OCI-LY7 (cell line): ENCODE data around the gene CTRB1. TPM values are rescaled to one million over a fixed set of nuclear protein-coding genes. Genes with fewer than 3 reads are reported as not detected.

ENCODE experiments used
- BruUV-seq: library from RNA; stranded (reverse); fragments of 400-500 nt; replicated peaks from 2 replicates; lab custom pipeline; 2021; lab: Mats Ljungman, UMichigan
- CTCF ChIA-PET: fragments of 300-600 bp; sonication (Branson Sonifier 250); formaldehyde crosslinking; loops from one replicate; lab custom pipeline; 2022; ENCODE audit warnings: antibody characterized with exemption; ENCODE audit not compliant: unreplicated experiment; lab: Charles Lee
- POLR2A ChIA-PET: fragments of 300-600 bp; sonication (Branson Sonifier 250); formaldehyde crosslinking; loops from one replicate; lab custom pipeline; 2022; ENCODE audit warnings: antibody characterized with exemption; lab: Charles Lee
- DNase-seq: peaks from one replicate; pipeline ENCODE4 v3.0.0-alpha.2; 2015; ENCODE audit warnings: low spot score
- H2AFZ ChIP-seq: fragments of 200-600 bp; sonication (generic), shearing (Covaris generic); 2 replicates; pipeline ENCODE4 v1.6.1; 2014; ENCODE audit warnings: mild to moderate bottlenecking, antibody characterized with exemption, low read length, moderate library complexity
- H3K27ac ChIP-seq: fragments of 200-600 bp; sonication (generic); 2 replicates; pipeline ENCODE4 v1.5.1; 2014; ENCODE audit warnings: mixed run types, low read depth, mild to moderate bottlenecking, moderate library complexity, low read length, inconsistent platforms; ENCODE audit not compliant: poor library complexity, severe bottlenecking
- H3K36me3 ChIP-seq: fragments of 200-600 bp; sonication (generic); 2 replicates; pipeline ENCODE4 v1.6.1; 2014; ENCODE audit warnings: mild to moderate bottlenecking, antibody characterized with exemption, low read length, moderate library complexity, mixed read lengths; ENCODE audit not compliant: insufficient read depth
- H3K4me1 ChIP-seq: fragments of 200-600 bp; sonication (generic); 2 replicates; pipeline ENCODE4 v1.5.1; 2014; ENCODE audit warnings: mild to moderate bottlenecking, low read length; ENCODE audit not compliant: insufficient read depth, poor library complexity, severe bottlenecking
- H3K4me2 ChIP-seq: fragments of 200-600 bp; sonication (generic); 2 replicates; pipeline ENCODE4 v1.6.1; 2014; ENCODE audit warnings: mild to moderate bottlenecking, low read length
- H3K4me3 ChIP-seq: fragments of 200-600 bp; sonication (generic); 2 replicates; pipeline ENCODE4 v1.5.1; 2014; ENCODE audit warnings: mild to moderate bottlenecking, low read depth, low read length; ENCODE audit not compliant: poor library complexity, severe bottlenecking
- H3K79me2 ChIP-seq: fragments of 200-600 bp; sonication (generic); 2 replicates; pipeline ENCODE4 v1.6.1; 2016; ENCODE audit warnings: low read depth, mild to moderate bottlenecking, low read length, moderate library complexity, mixed read lengths; ENCODE audit not compliant: insufficient read depth
- H3K9me2 ChIP-seq: fragments of 200-600 bp; sonication (generic); 2 replicates; pipeline ENCODE4 v1.6.1; 2016; ENCODE audit warnings: mild to moderate bottlenecking, low read length, mixed read lengths; ENCODE audit not compliant: insufficient read depth
- H3K9me3 ChIP-seq: fragments of 200-600 bp; sonication (generic); 2 replicates; pipeline ENCODE4 v1.6.1; 2014; ENCODE audit warnings: mild to moderate bottlenecking, mixed run types, low read length, mixed read lengths
- H4K20me1 ChIP-seq: fragments of 200-600 bp; sonication (generic); 2 replicates; pipeline ENCODE4 v1.6.1; 2014; ENCODE audit warnings: mild to moderate bottlenecking, antibody characterized with exemption, low read length, moderate library complexity, mixed read lengths; ENCODE audit not compliant: insufficient read depth
- EZH2phosphoT487 ChIP-seq: fragments of 200-600 bp; sonication (generic); IDR thresholded peaks from 2 replicates; pipeline ENCODE4 v1.6.1; 2018; ENCODE audit warnings: low read depth, borderline replicate concordance, mild to moderate bottlenecking, mixed run types, antibody characterized with exemption, low read length, moderate library complexity, mixed read lengths
- intact Hi-C: fragments of 100-400 bp; cut with micrococcal nuclease; formaldehyde crosslinking; loops from one replicate; pipeline ENCODE4 v1.10.0; 2022; ENCODE audit not compliant: unreplicated experiment
- total RNA-seq, 2 experiments: library from RNA; depleted of rRNA in 1 of 2; stranded (reverse); fragments of >200 nt in 1 of 2; shearing (Covaris generic) in 1 of 2; gene quantifications; 2 replicates each; pipeline ENCODE4 v1.2.3, GENCODE V29; 2014 to 2022
- TF ChIP-seq, protein P1 (sequence below): fragments of 200-600 bp; sonication (generic); conservative IDR thresholded peaks from 2 replicates; pipeline ENCODE4 v1.5.1; 2014; ENCODE audit warnings: mild to moderate bottlenecking, antibody characterized with exemption, low read length, moderate library complexity, mixed read lengths

The CTRB1 gene
- total RNA-seq, 2 experiments from 2014 or later = not detected

DNA sequence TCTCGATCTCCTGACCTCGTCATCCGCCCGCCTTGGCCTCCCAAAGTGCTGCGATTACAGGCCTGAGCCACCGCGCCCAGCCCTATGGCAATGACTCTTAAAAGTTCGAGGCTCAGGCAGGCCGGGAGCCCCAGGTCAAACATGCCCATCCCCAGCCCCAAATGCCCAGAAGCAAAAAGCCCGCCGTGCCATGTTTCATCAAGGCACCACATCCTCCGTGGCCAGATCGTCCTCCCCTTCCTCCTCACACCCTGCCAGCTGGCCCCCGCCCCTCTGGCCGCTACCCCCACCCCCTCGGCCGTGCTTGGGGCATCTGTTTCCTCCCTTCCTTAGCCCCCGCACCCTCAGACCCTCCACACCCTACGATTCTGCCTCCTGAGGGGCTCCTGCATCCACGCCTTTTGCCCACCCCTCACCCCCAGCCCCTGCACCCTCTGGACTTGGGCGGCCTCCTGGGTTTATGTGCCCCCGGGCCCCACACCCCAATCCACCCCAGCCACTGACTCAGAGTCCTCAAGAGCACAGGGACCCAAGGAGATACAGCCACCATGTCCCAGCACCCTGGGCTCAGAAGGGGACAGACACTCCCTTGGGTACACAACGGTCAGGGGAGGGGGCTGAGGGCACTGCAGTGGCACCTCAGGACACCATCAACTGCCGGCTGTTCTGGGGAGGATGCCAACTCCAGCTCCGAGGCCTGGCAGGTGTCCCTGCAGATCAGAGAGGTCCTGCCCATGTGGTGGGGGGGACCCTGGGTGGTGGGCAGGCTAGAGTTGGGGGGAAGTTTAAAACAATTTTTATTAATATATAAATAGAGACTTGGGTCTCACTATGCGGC lies 7.1 kb downstream of the CTRB1 start:
- H3K4me3 ChIP-seq = no peak overlapping the region
- H3K79me2 ChIP-seq = no peaks in the 10 kb centered on the region
- no peaks in the 10 kb centered on the region for H3K9me2 ChIP-seq
- intact Hi-C loops = no loop called here
- no peaks in the 10 kb centered on the region for H3K9me3 ChIP-seq
- no peak overlapping the region for H3K4me2 ChIP-seq
- H4K20me1 ChIP-seq = no peaks in the 10 kb centered on the region
- TF ChIP-seq, protein P1, sequence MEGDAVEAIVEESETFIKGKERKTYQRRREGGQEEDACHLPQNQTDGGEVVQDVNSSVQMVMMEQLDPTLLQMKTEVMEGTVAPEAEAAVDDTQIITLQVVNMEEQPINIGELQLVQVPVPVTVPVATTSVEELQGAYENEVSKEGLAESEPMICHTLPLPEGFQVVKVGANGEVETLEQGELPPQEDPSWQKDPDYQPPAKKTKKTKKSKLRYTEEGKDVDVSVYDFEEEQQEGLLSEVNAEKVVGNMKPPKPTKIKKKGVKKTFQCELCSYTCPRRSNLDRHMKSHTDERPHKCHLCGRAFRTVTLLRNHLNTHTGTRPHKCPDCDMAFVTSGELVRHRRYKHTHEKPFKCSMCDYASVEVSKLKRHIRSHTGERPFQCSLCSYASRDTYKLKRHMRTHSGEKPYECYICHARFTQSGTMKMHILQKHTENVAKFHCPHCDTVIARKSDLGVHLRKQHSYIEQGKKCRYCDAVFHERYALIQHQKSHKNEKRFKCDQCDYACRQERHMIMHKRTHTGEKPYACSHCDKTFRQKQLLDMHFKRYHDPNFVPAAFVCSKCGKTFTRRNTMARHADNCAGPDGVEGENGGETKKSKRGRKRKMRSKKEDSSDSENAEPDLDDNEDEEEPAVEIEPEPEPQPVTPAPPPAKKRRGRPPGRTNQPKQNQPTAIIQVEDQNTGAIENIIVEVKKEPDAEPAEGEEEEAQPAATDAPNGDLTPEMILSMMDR = no peak
- TF ChIP-seq EZH2phosphoT487 = no peak
- no peaks in the 10 kb centered on the region for H3K36me3 ChIP-seq
- H3K4me1 ChIP-seq = no peaks in the 10 kb centered on the region
- no TSS peak for BruUV-seq
- no peak overlapping the region for H3K27ac ChIP-seq
- H2AFZ ChIP-seq = no peak overlapping the region
- no peak for DNase-seq
- CTCF ChIA-PET = no interaction called here
- POLR2A ChIA-PET = no interaction called here

DNA sequence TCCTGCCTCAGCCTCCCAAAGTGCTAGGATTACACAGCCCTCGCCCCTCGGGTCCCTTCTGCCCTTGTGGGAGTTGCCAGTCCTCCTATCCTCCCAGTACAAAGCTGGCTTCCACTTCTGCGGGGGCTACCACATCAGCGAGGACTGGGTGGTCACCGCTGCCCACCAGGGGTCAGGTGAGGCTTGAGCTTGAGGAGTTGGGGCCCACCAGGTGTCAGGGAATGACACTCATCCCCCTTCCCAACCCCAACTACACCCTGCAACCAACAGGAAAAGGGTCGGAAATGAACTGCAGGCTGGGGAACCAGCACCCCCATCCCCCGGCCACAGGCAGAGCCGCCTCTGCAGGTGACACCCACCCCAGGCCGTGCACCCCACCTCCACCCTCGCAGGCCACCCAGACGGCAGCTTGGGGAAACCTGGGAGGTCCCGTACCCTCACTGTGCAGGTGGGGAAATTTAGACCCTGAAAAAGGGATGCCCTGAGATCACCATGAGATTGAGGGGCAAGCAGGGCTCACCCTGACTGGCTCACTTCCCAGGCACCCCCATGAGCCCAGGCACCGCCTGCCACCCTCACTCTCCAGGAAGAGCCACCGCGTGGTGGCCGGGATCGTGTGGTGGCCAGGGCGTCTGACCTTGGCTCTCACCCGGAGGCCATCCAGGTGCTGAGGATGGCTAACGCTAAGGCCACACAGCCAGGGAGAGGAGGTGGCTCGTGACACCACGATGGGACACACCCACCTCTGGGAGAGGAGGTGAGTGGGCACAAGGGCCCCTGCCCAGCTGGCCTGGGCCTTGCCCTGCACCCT lies 8.0 kb downstream of the CTRB1 start:
- Histone ChIP-seq H4K20me1 (no peaks in the 10 kb centered on the region), H3K4me1 (no peaks in the 10 kb centered on the region), H3K79me2 (no peaks in the 10 kb centered on the region), H3K4me3 (no peak overlapping the region), H3K4me2 (no peak overlapping the region), H2AFZ (no peak overlapping the region), H3K36me3 (no peaks in the 10 kb centered on the region), H3K9me3 (no peaks in the 10 kb centered on the region), H3K27ac (no peak overlapping the region), H3K9me2 (no peaks in the 10 kb centered on the region)
- POLR2A ChIA-PET = no interaction called here
- BruUV-seq = no TSS peak
- no peak for DNase-seq
- CTCF ChIA-PET = no interaction called here
- intact Hi-C loops = no loop called here
- TF ChIP-seq, protein P1 = no peak
- TF ChIP-seq EZH2phosphoT487 = no peak
